Loucy (cell line): ENCODE data around the gene OR2G2.

Experiments used
- H2AFZ ChIP-seq: fragments of 200-600 bp; sonication (generic); 2 replicates; pipeline ENCODE4 v1.6.0; 2016; ENCODE audit warnings: antibody characterized with exemption, mild to moderate bottlenecking, low read length, moderate library complexity
- H3F3A ChIP-seq: fragments of 200-600 bp; 2 replicates; pipeline ENCODE4 v1.6.0; 2016; ENCODE audit warnings: antibody characterized with exemption, low read depth, mild to moderate bottlenecking
- H3K27me3 ChIP-seq: fragments of 200-600 bp; sonication (generic); 2 replicates; pipeline ENCODE4 v1.6.1; 2014; ENCODE audit warnings: low read length, mild to moderate bottlenecking; ENCODE audit not compliant: insufficient read depth, poor library complexity, severe bottlenecking
- H3K36me3 ChIP-seq: fragments of 200-600 bp; sonication (generic); 2 replicates; pipeline ENCODE4 v1.6.1; 2016; ENCODE audit warnings: low read length; ENCODE audit not compliant: insufficient read depth
- H3K4me1 ChIP-seq: fragments of 200-600 bp; sonication (generic); 2 replicates; pipeline ENCODE4 v1.5.1; 2014; ENCODE audit warnings: low read length, mild to moderate bottlenecking; ENCODE audit not compliant: insufficient read depth, poor library complexity, severe bottlenecking
- H3K4me2 ChIP-seq: fragments of 200-600 bp; sonication (generic); 2 replicates; pipeline ENCODE4 v1.6.0; 2014; ENCODE audit warnings: antibody characterized with exemption, low read length, low read depth, mild to moderate bottlenecking; ENCODE audit not compliant: poor library complexity, severe bottlenecking
- H3K4me3 ChIP-seq: fragments of 200-600 bp; sonication (generic); 2 replicates; pipeline ENCODE4 v1.5.1; 2014; ENCODE audit warnings: low read length, mild to moderate bottlenecking, mixed read lengths; ENCODE audit not compliant: poor library complexity, severe bottlenecking
- H3K79me2 ChIP-seq: fragments of 200-600 bp; sonication (generic); 2 replicates; pipeline ENCODE4 v1.6.1; 2014; ENCODE audit warnings: low read length; ENCODE audit not compliant: insufficient read depth
- H3K9ac ChIP-seq: fragments of 200-600 bp; sonication (generic); 2 replicates; pipeline ENCODE4 v1.6.0; 2014; ENCODE audit warnings: mild to moderate bottlenecking, low read depth, low read length, moderate library complexity; ENCODE audit not compliant: poor library complexity, severe bottlenecking
- H3K9me2 ChIP-seq: fragments of 200-600 bp; sonication (generic); replicated peaks from 2 replicates; pipeline ENCODE4 v1.6.1; 2016; ENCODE audit warnings: low read depth, low read length, mixed read lengths
- H3K9me3 ChIP-seq: fragments of 200-600 bp; sonication (generic); 2 replicates; pipeline ENCODE4 v1.6.1; 2014; ENCODE audit warnings: mild to moderate bottlenecking, antibody characterized with exemption, low read length, low read depth; ENCODE audit not compliant: insufficient read depth
- H4K20me1 ChIP-seq: fragments of 200-600 bp; sonication (generic); 2 replicates; pipeline ENCODE4 v1.6.0; 2014; ENCODE audit warnings: antibody characterized with exemption, low read length, mild to moderate bottlenecking; ENCODE audit not compliant: insufficient read depth, poor library complexity, severe bottlenecking
- CTCF ChIP-seq: fragments of 200-600 bp; sonication (generic); conservative IDR thresholded peaks from 2 replicates; pipeline ENCODE4 v1.5.1; 2014; ENCODE audit warnings: mild to moderate bottlenecking, antibody characterized with exemption, low read length
- EZH2phosphoT487 ChIP-seq: fragments of 200-600 bp; IDR thresholded peaks from 2 replicates; pipeline ENCODE4 v1.6.1; 2018; ENCODE audit warnings: antibody characterized with exemption, mild to moderate bottlenecking, moderate library complexity, borderline replicate concordance

The OR2G2 gene

DNA sequence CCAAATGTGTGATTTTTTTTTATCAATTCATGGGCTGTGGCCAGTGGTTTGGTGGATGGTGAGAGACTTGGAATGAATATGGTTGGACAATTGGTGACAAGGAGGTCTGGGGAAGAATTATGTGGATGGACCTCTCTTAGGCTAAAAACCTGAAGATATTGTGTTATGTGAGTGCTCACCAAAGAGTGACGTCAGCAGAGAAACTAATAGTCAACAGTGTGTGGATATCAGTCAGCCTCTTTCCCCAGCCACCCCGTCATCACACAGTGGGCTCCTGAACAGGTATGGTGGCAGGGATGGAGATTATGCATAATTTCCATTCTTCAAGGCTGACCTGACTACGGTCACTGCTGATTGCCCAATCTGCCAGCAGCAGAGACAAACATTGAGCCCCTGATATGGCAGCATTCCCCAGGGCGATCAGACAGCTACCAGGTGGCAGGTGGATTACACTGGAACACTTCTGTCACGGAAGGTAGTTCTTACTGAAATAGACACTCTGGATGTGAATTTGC, 9.2 kb upstream of the OR2G2 start:
- TF ChIP-seq CTCF = no peak
- no peak for TF ChIP-seq EZH2phosphoT487
- Histone ChIP-seq H3K4me3 (no peak overlapping the region), H3K4me1 (no peaks in the 10 kb centered on the region), H3K4me2 (no peak overlapping the region), H3K27me3 (no peaks in the 10 kb centered on the region), H3K9me2 (no peaks in the 10 kb centered on the region), H3F3A (no peaks in the 10 kb centered on the region), H2AFZ (no peak overlapping the region), H3K9me3 (no peaks in the 10 kb centered on the region), H3K36me3 (peaks cover 51% of the 10 kb centered on the region), H4K20me1 (peaks cover 9% of the 10 kb centered on the region), H3K9ac (no peak overlapping the region), H3K79me2 (no peaks in the 10 kb centered on the region)

DNA sequence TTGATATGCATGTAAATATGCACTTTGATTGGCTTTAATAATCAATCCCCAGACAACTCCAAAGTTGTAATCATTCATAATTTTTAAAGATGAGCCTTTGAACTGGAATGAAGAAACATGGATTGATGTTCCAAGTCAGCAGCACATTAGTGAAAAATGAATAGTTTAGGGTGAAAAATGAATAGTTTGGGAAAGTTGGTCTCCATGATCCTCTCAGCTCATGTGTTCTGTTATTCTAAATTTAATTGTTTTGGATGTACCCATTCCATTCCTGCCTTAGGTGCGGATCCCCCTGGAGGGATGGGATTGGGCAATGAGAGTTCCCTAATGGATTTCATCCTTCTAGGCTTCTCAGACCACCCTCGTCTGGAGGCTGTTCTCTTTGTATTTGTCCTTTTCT, 17.1 kb downstream of the OR2G2 start, which contains the start of gene OR2G3:
Gene OR2G3 (plus strand): TSS at position 301 of the 400 bp plus-strand sequence. CDS start 0 bp downstream, at position 301.
- Histone ChIP-seq H3K9me2 (no peaks in the 10 kb centered on the region), H3K9me3 (no peaks in the 10 kb centered on the region), H3K27me3 (no peaks in the 10 kb centered on the region), H3K4me3 (no peak within 1 kb of the TSS), H3K4me1 (no peaks in the 10 kb centered on the region), H3K79me2 (no peaks in the 10 kb centered on the region), H2AFZ (no peak within 1 kb of the TSS), H4K20me1 (no peaks in the 10 kb centered on the region), H3K9ac (no peak within 1 kb of the TSS), H3K4me2 (no peak within 1 kb of the TSS), H3F3A (no peaks in the 10 kb centered on the region), H3K36me3 (no peaks in the 10 kb centered on the region)
- no peak for TF ChIP-seq CTCF
- TF ChIP-seq EZH2phosphoT487 = no peak

GRCh38 chr1:247613405-247613804, 25.2 kb downstream of the OR2G2 start:
- Histone ChIP-seq H3K9me2 (no peaks in the 10 kb centered on the region), H3F3A (no peaks in the 10 kb centered on the region), H3K4me2 (no peak overlapping the region), H3K27me3 (no peaks in the 10 kb centered on the region), H3K4me1 (no peaks in the 10 kb centered on the region), H3K9me3 (no peaks in the 10 kb centered on the region), H2AFZ (no peak overlapping the region), H3K9ac (no peak overlapping the region), H4K20me1 (no peaks in the 10 kb centered on the region), H3K4me3 (no peak overlapping the region), H3K79me2 (no peaks in the 10 kb centered on the region), H3K36me3 (no peaks in the 10 kb centered on the region)
- no peak for TF ChIP-seq CTCF
- no peak for TF ChIP-seq EZH2phosphoT487
